Astrocyte of the spinal cord (primary cell): Measurements from ENCODE around the gene NDC80.
A peak's percentile ranks its signal among the peaks of the same experiment; 100 is the strongest.
"Not testable (repeated sequence)": the region's sequence is repeated elsewhere in the genome, so short reads cannot be mapped to it uniquely, and the experiment has no call there.

Experiments
- DNase-seq: peaks from one replicate; pipeline ENCODE4 v3.0.0; 2011; ENCODE audit warnings: low read depth, low spot score
- H3K4me3 ChIP-seq: 2 replicates; pipeline ENCODE4 v1.5.1; 2011; ENCODE audit warnings: low read depth, mild to moderate bottlenecking, low read length, moderate library complexity
- CTCF ChIP-seq: IDR thresholded peaks from 2 replicates; pipeline ENCODE4 v1.5.1; 2012; ENCODE audit warnings: low read depth, mild to moderate bottlenecking, low read length, inconsistent platforms
- in situ Hi-C: cut with HindIII; loops from 2 replicates; pipeline ENCODE4 v1.10.0; 2017; ENCODE audit warnings: low sequenced_read_pairs

The NDC80 gene

GRCh38 chr18:2656237-2656980, 85.1 kb downstream of the NDC80 start:
- no peak for TF ChIP-seq CTCF
- peak overlapping the region; percentile 93 for H3K4me3 ChIP-seq
- peak; percentile 43 for DNase-seq
- in situ Hi-C loops, result no loop called here

- in situ Hi-C loops, result no loop called here
- DNase-seq, result peak; percentile 24
- no peak for TF ChIP-seq CTCF
- H3K4me3 ChIP-seq, result peak overlapping the region; percentile 93
Measured at GRCh38 chr18:2656981-2657512, 85.7 kb downstream of the NDC80 start.

GRCh38 chr18:2657788-2658458, 86.6 kb downstream of the NDC80 start:
- DNase-seq, result peak; percentile 81
- in situ Hi-C loops, result no loop called here
- H3K4me3 ChIP-seq, result peak overlapping the region; percentile 93
- TF ChIP-seq CTCF, result no peak

- DNase-seq, H3K4me3 ChIP-seq, in situ Hi-C loops: not testable (repeated sequence)
Measured at GRCh38 chr18:2660849-2661248, 89.5 kb downstream of the NDC80 start.

- H3K4me3 ChIP-seq, DNase-seq, in situ Hi-C loops: not testable (repeated sequence)
Measured at GRCh38 chr18:2662288-2662687, 90.9 kb downstream of the NDC80 start.

- in situ Hi-C loops, result no loop called here
- DNase-seq, result no peak
- no peak overlapping the region for H3K4me3 ChIP-seq
- TF ChIP-seq CTCF, result no peak
Measured at GRCh38 chr18:2662990-2663389, 91.6 kb downstream of the NDC80 start.
